Astrocyte (in vitro differentiated cells and primary cell): ENCODE results near the gene WWTR1. TPM values are rescaled to one million over a fixed set of nuclear protein-coding genes. Genes with fewer than 3 reads are reported as not detected.

Source experiments
- DNase-seq: peaks from one replicate; pipeline ENCODE4 v3.0.0-alpha.2; 2010; ENCODE audit warnings: low read depth
- FAIRE-seq: peaks from 2 replicates; lab custom pipeline; 2011; peaks lifted over from hg19 to GRCh38; lab: Jason Lieb, UNC
- H2AFZ ChIP-seq: 2 replicates; pipeline ENCODE4 v1.6.0; 2012; ENCODE audit warnings: low read depth, low read length, inconsistent platforms
- H3K27ac ChIP-seq: 2 replicates; pipeline ENCODE4 v1.5.1; 2011; ENCODE audit warnings: low read depth, low read length, inconsistent platforms
- H3K27me3 ChIP-seq: 2 replicates; pipeline ENCODE4 v1.6.0; 2011; ENCODE audit warnings: low read length, inconsistent platforms; ENCODE audit not compliant: insufficient read depth
- H3K36me3 ChIP-seq: 2 replicates; pipeline ENCODE4 v1.5.1; 2011; ENCODE audit warnings: low read length, inconsistent platforms; ENCODE audit not compliant: insufficient read depth
- H3K4me1 ChIP-seq: 2 replicates; pipeline ENCODE4 v1.5.1; 2011; ENCODE audit warnings: low read length, inconsistent platforms; ENCODE audit not compliant: insufficient read depth
- H3K4me2 ChIP-seq: 2 replicates; pipeline ENCODE4 v1.6.0; 2012; ENCODE audit warnings: low read length, inconsistent platforms
- H3K4me3 ChIP-seq: 2 replicates; pipeline ENCODE4 v1.5.1; 2011; ENCODE audit warnings: low read depth, mild to moderate bottlenecking, low read length, inconsistent platforms; ENCODE audit not compliant: insufficient read depth
- H3K79me2 ChIP-seq: 2 replicates; pipeline ENCODE4 v1.6.0; 2012; ENCODE audit warnings: mild to moderate bottlenecking, low read length, inconsistent platforms; ENCODE audit not compliant: insufficient read depth
- H3K9ac ChIP-seq: 2 replicates; pipeline ENCODE4 v1.6.0; 2012; ENCODE audit warnings: mild to moderate bottlenecking, low read length, inconsistent platforms
- H3K9me3 ChIP-seq: 2 replicates; pipeline ENCODE4 v1.5.1; 2012; ENCODE audit warnings: low read depth, mild to moderate bottlenecking, low read length, inconsistent platforms; ENCODE audit not compliant: insufficient read depth
- H4K20me1 ChIP-seq: 2 replicates; pipeline ENCODE4 v1.6.0; 2012; ENCODE audit warnings: low read length, inconsistent platforms; ENCODE audit not compliant: insufficient read depth
- H3K27ac Mint-ChIP-seq: one replicate; pipeline ENCODE4 v1.8.0; 2021; ENCODE audit warnings: mild to moderate bottlenecking, mixed read lengths; ENCODE audit not compliant: unreplicated experiment
- H3K27me3 Mint-ChIP-seq: one replicate; pipeline ENCODE4 v1.8.0; 2021; ENCODE audit warnings: low read depth, mixed read lengths; ENCODE audit not compliant: unreplicated experiment
- H3K36me3 Mint-ChIP-seq: one replicate; pipeline ENCODE4 v1.8.0; 2021; ENCODE audit warnings: low read depth, mixed read lengths; ENCODE audit not compliant: unreplicated experiment
- H3K4me1 Mint-ChIP-seq: one replicate; pipeline ENCODE4 v1.8.0; 2021; ENCODE audit warnings: low read depth, mixed read lengths; ENCODE audit not compliant: unreplicated experiment
- H3K4me3 Mint-ChIP-seq: one replicate; pipeline ENCODE4 v1.8.0; 2021; ENCODE audit warnings: mild to moderate bottlenecking, moderate library complexity, mixed read lengths; ENCODE audit not compliant: unreplicated experiment
- H3K9me3 Mint-ChIP-seq: one replicate; pipeline ENCODE4 v1.8.0; 2021; ENCODE audit warnings: mild to moderate bottlenecking, mixed read lengths; ENCODE audit not compliant: unreplicated experiment
- EZH2 ChIP-seq: IDR thresholded peaks from 2 replicates; pipeline ENCODE4 v1.6.1; 2012; ENCODE audit warnings: mild to moderate bottlenecking, low read length, inconsistent platforms; ENCODE audit not compliant: insufficient read depth
- total RNA-seq: library from RNA; stranded (reverse); gene quantifications from 2 replicates; pipeline ENCODE4 v1.2.1, GENCODE V29; 2021
- TF ChIP-seq, protein P1 (sequence below): IDR thresholded peaks from 2 replicates; pipeline ENCODE4 v1.5.1; 2011; ENCODE audit warnings: low read depth, mild to moderate bottlenecking, inconsistent platforms, low read length, moderate library complexity; ENCODE audit not compliant: insufficient read depth

Gene WWTR1
- total RNA-seq, 1 donor from 2014 or later, result 94.3 TPM

DNA sequence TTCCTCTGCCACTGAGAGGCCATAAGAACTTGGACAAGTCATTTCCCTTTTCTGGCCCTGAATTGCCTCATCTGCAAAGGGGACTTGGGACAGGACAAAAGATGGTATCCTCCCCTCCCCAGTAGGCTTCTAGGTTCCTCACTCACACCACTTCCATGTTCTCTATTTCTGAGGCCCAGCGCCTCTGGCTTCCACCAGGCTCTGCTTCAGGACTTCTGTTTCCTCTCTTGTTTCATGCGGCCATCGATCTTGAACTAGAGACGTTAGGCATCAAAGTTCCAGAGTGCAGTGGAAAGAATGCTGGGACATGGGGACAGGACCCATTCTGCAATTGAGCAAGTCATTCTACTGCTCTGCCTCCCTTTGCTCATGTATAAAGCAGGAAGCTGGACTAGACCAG, 181.6 kb downstream of the WWTR1 start:
- Mint-ChIP-seq H3K36me3 (no peaks in the 10 kb centered on the region), H3K4me1 (peaks cover 33% of the 10 kb centered on the region), H3K4me3 (no peak overlapping the region), H3K9me3 (no peaks in the 10 kb centered on the region), H3K27ac (no peak overlapping the region), H3K27me3 (no peaks in the 10 kb centered on the region)
- FAIRE-seq (no peak), DNase-seq (no peak)
- no peak overlapping the region for H2AFZ ChIP-seq
- H3K36me3 ChIP-seq, result no peaks in the 10 kb centered on the region
- H4K20me1 ChIP-seq, result no peaks in the 10 kb centered on the region
- no peak overlapping the region for H3K4me2 ChIP-seq
- H3K4me3 ChIP-seq, result no peak overlapping the region
- H3K9me3 ChIP-seq, result no peaks in the 10 kb centered on the region
- H3K27ac ChIP-seq, result no peak overlapping the region
- H3K9ac ChIP-seq, result no peak overlapping the region
- H3K79me2 ChIP-seq, result no peaks in the 10 kb centered on the region
- H3K27me3 ChIP-seq, result no peaks in the 10 kb centered on the region
- TF ChIP-seq, protein P1, sequence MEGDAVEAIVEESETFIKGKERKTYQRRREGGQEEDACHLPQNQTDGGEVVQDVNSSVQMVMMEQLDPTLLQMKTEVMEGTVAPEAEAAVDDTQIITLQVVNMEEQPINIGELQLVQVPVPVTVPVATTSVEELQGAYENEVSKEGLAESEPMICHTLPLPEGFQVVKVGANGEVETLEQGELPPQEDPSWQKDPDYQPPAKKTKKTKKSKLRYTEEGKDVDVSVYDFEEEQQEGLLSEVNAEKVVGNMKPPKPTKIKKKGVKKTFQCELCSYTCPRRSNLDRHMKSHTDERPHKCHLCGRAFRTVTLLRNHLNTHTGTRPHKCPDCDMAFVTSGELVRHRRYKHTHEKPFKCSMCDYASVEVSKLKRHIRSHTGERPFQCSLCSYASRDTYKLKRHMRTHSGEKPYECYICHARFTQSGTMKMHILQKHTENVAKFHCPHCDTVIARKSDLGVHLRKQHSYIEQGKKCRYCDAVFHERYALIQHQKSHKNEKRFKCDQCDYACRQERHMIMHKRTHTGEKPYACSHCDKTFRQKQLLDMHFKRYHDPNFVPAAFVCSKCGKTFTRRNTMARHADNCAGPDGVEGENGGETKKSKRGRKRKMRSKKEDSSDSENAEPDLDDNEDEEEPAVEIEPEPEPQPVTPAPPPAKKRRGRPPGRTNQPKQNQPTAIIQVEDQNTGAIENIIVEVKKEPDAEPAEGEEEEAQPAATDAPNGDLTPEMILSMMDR, result no peak
- TF ChIP-seq EZH2, result no peak
- H3K4me1 ChIP-seq, result peaks cover 34% of the 10 kb centered on the region

DNA sequence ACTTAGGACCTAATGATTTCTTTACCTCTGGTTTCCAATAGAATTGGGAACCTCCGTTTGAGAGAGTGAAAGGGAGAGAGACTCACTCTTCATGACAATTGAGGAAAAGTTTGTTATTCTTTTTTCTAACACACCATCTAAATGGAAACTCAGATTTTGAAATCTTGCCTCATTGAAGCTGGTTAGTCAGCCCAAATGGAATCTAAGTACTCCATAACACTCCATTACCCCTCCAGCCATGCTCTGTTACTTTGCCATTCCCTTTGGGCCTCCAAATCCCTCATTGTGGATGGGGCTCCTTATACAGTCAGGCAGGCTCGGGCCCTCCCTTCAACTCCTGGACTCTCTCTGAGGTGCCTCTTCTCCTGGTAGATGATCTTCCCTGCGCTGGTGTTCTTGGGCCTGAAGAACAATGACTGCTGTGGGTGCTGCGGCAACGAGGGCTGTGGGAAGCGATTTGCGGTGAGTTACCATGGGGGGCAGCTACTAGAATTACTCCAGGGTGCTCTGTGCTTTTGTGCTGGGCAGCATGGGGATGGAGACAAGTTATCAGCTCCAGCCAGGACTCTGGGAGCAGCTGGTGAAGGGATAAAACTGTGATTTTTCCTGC, 182.3 kb downstream of the WWTR1 start:
- H4K20me1 ChIP-seq, result no peaks in the 10 kb centered on the region
- no peaks in the 10 kb centered on the region for H3K36me3 ChIP-seq
- no peaks in the 10 kb centered on the region for H3K79me2 ChIP-seq
- no peak overlapping the region for H3K27ac Mint-ChIP-seq
- no peaks in the 10 kb centered on the region for H3K9me3 ChIP-seq
- H3K36me3 Mint-ChIP-seq, result no peaks in the 10 kb centered on the region
- H2AFZ ChIP-seq, result no peak overlapping the region
- H3K27me3 Mint-ChIP-seq, result no peaks in the 10 kb centered on the region
- H3K9ac ChIP-seq, result no peak overlapping the region
- H3K4me3 ChIP-seq, result no peak overlapping the region
- no peak for TF ChIP-seq EZH2
- TF ChIP-seq, protein P1, result no peak
- H3K4me3 Mint-ChIP-seq, result no peak overlapping the region
- no peaks in the 10 kb centered on the region for H3K27me3 ChIP-seq
- peaks cover 34% of the 10 kb centered on the region for H3K4me1 ChIP-seq
- H3K4me1 Mint-ChIP-seq, result peaks cover 37% of the 10 kb centered on the region
- no peak overlapping the region for H3K27ac ChIP-seq
- FAIRE-seq (no peak), DNase-seq (no peak)
- H3K4me2 ChIP-seq, result no peak overlapping the region
- no peaks in the 10 kb centered on the region for H3K9me3 Mint-ChIP-seq

DNA sequence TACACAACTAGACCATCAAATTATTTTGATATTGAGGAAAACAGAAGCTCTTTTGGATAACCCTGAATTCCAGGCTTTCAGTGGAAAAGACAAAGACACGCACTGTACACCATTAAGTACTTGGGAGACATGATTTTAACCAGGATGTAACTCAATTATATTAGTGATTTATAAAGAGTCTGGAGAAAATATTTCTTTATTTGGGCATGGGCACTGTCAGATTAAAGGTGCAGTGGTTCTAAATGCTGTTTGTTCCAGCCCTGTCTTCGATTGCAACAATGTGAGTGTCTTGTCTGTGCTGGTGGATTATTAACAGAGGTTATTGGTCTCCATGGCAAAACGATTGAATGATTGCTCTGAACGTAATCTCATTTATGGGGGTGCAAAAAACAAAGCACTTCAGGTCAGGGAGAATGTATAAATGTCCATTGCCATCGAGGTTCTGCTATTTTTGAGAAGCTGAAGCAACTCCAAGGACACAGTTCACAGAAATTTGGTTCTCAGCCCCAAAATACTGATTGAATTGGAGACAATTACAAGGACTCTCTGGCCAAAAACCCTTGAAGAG, 183.5 kb downstream of the WWTR1 start, which contains the start of gene TM4SF4:
TSS of gene TM4SF4 (plus strand) at position 448 of the 568 bp plus-strand sequence. CDS start 181 bp downstream, outside the sequence.
- H3K9me3 ChIP-seq, result no peaks in the 10 kb centered on the region

More for the DNA sequence above, 183.5 kb downstream of the WWTR1 start, which contains the start of gene TM4SF4:
- H3K27ac ChIP-seq, result peak within 1 kb of the TSS; percentile 71
- H2AFZ ChIP-seq, result no peak within 1 kb of the TSS
- H3K27me3 ChIP-seq, result no peaks in the 10 kb centered on the region
- no peak for DNase-seq
- FAIRE-seq, result no peak
- no peak within 1 kb of the TSS for H3K4me3 Mint-ChIP-seq
- peak within 1 kb of the TSS; percentile 3 for H3K4me2 ChIP-seq
- no peak within 1 kb of the TSS for H3K4me3 ChIP-seq
- no peaks in the 10 kb centered on the region for H3K79me2 ChIP-seq
- H3K9ac ChIP-seq, result no peak within 1 kb of the TSS
- no peaks in the 10 kb centered on the region for H3K27me3 Mint-ChIP-seq
- no peaks in the 10 kb centered on the region for H3K36me3 ChIP-seq
- TF ChIP-seq, protein P1, result no peak
- no peak for TF ChIP-seq EZH2
- H3K4me1 Mint-ChIP-seq, result peaks cover 33% of the 10 kb centered on the region
- H3K36me3 Mint-ChIP-seq, result no peaks in the 10 kb centered on the region
- H3K9me3 Mint-ChIP-seq, result no peaks in the 10 kb centered on the region
- no peaks in the 10 kb centered on the region for H4K20me1 ChIP-seq
- H3K27ac Mint-ChIP-seq, result peak within 1 kb of the TSS; percentile 42
- H3K4me1 ChIP-seq, result peaks cover 25% of the 10 kb centered on the region
